Hepatic stellate cell (primary cell): ENCODE data around the gene TFG.

ENCODE experiments used
- DNase-seq: peaks from one replicate; pipeline ENCODE4 v3.0.0; 2011; ENCODE audit warnings: low spot score

The TFG gene

DNA sequence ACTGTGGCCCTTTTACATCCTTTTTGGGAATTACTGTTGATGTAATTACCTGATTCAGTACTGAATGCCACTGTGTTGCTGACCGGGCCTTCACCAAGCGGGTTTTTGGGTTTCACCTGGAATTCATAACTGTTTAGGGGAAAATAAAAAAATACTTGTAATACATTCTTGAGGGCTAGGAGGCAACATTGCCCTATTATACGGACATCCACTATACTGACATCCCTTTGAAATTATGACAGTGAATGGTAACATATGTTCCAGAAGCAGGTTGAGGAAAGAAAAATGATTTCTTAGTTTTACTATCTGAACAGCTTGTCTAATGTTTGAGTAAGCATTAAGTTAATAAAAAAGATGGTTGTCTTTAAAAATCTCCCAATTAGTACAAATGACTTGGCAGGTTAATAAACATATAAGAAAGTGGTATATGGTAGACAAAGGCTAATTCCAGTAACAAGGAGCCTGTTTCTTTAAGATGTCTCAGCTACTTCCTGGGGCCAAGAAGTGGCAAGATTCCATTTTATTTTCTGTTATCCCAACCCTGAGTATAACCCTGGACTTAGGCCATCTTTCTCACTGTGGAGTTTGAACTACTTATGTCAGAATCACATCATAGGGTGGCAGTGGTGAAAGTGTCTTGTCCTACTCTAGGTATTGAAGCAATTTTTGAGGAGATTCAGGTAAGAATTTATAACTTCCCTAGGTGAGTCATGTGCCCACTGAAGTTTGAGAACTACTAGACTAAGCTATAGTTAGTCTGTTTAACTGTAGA is 45.5 kb downstream of the TFG start:
- no peak for DNase-seq

DNA sequence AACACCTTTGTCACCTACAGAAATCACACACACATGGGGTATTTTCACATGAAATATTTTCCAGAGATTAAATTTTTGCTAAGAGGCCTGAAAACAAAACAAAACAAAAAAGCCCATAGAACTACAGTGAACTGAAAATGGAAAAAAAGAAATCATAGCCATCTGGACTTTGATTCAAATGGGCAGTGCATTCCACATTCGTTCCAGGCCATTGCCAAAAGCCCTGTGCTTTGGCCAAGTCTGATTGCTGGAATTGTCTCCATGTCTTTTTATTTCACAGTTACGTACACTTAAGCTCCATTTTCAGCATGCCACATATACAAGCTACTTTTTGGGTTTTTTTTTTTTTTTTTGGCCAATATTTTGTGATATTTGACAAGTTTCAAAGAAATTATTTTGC is 47.1 kb downstream of the TFG start:
- DNase-seq: no peak

DNA sequence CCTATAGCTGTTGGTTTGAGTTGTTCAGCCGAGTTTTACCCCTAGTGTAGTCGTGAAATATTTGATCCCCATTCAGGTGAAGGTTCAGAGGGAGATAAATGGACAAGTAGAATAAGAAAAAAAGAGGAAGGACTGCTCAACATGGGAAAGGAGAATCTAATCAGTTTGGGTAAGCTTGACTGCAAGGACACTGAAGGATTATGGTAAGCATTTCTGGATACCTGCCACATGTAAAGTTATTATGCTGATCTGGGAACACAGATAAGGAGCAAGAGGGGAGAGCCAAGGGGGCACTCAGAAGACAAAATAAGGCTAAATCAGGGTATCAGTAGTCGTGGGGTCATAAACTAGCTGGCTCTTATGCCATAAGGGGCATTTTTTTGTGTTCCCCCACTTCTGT is 49.9 kb downstream of the TFG start:
- no peak for DNase-seq

DNA sequence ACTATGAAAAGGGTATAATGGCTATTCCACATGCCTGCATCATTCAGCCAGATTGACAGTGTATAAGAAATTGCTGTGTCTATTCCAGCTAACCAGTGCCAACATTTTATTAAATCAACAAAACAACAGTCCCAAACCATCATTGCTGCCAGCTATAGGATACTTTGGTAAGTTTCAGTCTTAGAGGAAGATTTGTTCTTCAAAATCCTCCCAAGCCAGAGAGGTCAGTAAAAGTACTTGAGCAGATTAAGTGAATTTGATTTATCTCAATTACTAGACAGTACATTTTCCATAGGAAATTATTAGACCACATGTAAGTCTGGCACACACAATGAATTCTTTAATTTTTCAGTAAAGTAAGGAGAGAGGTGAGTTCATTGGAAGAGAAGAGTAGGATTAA is 50.7 kb downstream of the TFG start:
- no peak for DNase-seq

DNA sequence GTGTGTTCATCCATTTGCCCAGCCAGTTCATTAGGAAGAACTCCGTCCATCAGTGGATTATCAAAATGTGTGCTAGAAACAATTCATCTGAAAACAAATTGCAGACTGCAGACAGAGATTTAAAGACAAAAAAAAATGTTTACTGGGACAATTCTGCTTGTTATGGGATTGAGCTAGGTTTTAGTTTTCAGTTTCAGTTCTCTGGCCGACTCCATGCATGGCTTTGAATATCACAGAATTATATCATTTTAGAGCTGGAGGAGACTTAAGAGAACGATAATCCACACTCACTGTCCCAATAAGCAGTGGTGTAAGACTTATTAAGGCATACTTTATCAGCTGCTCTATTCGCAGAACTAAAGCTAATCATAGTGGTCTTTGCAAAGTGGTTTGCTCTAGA is 51.1 kb downstream of the TFG start:
- no peak for DNase-seq

DNA sequence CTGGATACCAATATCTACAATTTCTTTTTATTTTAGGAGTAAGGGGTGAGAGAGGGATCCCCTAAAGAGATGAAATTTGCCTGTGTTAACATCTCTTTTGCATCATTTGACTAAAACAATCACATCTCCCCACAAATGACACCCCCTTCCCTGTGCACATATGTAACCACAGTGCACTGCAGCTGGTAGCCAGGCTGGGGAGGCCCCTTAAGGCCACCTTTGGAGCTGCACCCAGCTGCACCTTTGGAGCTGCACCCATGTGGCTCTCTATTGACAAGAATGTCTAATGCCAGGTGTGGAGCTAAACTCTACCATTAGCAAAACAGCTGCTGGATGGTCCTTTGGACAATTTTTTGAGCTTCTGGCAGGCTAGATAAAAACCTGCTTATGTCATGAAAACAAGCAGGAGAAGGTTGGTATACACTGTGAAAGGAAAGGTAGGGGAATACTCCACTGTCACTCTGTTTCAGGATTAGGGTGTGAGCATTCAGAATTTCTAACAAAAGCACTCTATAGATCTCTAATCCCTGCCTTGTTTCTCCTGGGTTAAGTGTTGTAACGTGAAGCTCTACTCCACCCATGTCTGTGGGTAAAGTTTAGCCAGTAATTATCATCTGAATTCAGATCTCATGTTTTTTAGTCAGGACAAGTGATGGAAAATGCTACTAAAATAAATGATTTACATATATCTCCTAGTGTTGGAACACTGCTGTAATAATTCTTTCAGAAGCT is 52.1 kb downstream of the TFG start:
- no peak for DNase-seq

DNA sequence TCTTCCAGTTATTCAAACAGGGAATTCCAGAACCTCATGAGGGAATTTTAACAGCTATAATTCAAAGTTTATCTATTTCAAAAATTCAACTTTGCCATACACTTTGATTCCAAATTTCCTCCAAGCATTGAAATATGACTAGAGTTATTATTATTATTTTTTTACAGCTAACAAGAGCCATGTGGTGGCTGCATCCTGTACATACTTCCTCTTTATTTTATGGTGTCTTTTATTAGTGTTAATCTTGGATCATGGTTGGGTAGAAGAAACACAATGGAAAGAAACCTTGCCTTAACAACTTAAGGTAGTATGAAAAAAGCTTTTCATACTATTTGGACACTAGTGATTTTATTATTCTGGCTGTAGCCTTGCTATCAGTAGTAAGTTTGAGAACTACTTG is 52.7 kb downstream of the TFG start:
- DNase-seq: no peak

DNA sequence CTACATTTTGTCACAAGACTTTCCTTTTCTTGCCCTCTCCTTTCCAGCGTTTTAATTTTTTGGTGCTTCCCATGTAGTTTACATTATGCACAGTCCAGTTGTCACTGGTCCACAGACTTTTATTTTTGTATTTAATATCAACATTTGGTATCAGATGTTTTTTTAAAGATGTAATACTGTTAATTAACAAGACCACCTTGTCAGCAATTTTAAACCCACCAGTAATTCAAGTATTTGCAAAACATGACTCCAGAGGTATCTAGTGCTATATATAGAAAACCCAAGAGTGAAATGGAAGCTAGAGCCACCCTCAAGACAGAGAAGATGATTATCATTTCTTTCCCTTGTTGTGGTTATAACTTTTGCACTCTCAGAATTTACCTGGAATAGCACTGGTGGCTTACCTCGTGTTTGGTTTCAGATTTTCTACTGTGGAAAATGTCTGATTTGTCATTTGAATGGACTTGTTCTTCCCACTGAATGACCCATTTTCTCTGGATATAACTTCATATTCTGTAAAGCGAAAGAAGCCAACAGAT is 56.2 kb downstream of the TFG start:
- DNase-seq: no peak

DNA sequence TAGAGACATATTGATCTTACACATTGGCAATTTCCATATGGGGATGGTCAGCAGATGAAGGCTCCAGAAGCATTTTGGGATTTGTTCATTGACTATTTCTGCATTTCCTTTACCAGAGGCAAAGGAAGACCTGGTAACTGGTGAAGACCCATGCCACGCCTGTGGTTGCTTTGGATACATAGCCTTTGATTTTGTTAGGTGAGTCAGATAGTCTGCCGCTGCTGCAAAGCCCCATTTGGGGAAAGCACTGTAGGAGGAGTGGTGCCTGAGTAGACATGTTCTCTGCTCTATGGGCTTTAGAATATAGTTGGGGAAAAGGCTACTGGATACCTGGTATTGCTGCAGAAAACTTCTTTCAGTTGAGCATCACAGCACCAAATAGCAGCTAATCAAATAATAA is 56.8 kb downstream of the TFG start:
- no peak for DNase-seq

DNA sequence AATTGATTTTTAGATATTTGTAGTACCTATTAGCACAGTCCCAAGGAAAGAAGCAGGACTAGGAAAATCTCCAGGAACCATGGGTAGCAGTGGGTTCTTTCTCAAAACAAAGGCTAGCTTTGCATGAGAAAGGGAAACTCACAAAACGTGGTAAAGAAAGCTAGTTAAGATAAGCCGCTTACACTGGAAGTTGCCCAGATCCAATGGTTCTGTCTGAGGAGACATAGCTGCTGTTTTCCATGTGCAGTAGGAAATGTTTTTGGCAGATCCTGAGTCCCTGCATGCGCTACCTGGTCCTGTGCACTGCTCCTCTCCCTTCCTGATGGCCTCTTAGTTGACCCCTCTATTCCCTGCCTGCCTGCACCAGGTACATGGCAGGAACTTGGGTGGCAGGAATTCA is 60.4 kb downstream of the TFG start:
- no peak for DNase-seq

DNA sequence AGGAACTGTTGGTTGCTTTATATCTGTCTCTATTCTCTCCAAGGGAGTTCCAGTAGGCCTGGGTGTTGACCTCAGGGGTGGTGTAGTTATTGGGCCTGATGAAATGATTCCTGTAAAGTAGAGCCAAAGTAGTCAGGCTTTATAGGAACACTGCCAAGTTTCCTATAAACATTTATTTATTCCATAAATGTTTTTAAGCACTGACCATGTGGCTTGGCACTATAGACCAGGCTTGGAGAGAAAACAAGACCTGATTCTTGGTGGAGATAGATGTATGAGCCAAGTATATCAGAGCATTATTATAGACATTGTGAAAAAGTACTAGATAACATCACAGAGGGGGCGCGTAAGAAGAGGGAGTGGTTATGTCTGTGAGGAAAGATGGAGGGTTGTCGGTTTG is 65.9 kb downstream of the TFG start:
- DNase-seq: no peak

DNA sequence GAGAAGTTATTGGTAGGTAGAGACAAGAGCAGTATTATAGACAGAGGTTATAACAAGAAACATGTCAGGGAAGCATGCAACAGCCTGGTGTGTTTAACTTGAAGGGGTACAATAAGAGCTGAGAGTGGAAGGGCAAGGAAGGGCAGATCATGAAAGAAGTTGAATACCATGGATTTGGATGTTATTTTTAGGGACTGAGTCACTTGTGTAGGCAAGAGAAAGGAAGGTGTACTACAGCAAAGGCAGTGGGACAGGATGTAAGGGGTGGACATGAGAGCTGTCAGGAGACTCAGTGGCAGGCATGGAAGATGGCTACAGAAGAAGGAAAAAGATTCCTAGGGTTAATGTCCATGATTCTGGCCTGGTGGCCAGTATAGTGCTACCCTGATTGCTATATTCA is 66.4 kb downstream of the TFG start:
- DNase-seq: no peak

DNA sequence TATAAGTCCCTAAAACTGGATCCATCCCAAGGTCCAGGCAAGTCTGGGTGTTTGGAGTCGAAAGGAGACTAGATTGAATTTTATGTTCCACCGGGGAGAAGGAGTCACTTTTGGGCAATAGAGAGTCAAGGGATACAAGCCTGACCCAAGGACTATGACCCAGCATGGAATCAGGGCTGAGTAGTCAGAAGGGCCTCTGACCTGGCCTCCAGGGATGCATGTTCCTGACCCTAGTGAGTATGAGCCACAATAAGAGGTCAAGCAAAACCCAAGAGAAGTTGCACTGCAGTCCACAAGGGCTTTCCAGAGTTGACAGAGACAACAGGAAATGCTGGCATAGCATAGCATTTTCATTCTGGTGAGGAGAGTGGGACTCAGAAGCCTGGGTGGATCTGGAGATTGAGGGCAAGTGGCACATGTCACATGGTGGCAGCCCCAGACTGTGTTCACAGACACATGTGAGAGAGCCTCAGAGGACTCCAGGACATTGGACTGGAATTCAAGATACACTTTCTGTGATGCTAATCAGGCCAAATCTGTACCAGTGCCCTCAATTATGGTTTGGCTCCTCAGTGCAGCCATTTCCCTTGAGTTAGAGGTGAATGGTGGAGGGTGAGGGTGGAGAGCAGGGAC is 66.9 kb downstream of the TFG start:
- DNase-seq: no peak

DNA sequence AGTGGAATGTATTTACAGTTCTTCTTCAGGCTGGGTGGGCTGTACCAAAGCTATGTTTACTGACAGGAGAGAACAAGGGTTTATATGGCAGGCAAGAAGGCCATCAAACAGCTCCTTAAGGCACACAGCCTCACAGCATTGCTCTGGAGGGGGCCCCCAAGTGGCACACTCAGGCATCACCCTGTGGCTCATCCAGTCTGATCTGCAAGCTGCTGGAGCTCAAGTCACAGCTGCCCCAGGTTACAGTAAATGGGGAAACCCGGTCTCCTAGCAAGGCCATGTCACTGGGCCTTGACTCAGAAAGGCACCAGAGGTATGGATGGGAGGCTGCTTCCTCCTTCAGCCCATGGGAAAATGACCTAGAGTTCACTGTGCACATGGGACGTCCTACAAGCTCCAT is 67.5 kb downstream of the TFG start:
- DNase-seq: no peak

DNA sequence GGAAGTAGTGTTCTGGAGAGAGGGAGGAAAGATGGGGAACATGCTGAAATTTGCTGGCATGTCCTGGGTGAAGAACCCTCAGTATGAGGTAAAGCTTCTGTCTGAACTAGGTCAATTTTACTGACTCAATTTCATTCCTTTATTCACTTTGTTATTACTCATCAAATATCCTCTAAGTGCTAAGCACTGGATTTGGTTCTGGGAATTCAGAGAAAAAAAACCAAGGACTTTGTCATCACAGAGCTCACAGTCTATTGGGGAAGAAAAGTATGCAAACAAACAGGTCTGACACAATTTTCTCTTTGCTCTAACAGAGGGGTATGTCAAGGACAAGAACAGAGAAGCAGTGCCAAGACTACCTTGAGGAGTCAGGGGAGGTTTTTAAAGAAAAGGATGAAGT is 68.0 kb downstream of the TFG start:
- DNase-seq: no peak

DNA sequence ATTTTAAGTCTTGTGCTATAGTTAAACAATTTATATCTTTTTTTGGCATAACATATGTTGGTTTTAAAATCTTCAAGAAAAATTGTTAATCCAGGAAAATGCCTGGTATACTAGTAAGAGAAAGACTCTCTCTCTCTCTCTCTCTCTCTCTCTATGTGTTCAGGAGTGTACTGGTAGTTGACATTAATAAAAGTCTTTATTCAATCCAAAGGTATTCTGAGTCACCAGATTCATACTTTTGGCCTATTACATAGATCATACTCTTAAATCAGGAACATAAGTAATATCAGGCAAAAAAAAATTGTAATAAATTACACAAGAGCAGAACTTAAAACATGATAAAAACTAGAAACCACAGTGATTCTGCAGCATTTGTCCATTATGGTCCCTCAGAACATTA is 70.2 kb downstream of the TFG start:
- DNase-seq: no peak

DNA sequence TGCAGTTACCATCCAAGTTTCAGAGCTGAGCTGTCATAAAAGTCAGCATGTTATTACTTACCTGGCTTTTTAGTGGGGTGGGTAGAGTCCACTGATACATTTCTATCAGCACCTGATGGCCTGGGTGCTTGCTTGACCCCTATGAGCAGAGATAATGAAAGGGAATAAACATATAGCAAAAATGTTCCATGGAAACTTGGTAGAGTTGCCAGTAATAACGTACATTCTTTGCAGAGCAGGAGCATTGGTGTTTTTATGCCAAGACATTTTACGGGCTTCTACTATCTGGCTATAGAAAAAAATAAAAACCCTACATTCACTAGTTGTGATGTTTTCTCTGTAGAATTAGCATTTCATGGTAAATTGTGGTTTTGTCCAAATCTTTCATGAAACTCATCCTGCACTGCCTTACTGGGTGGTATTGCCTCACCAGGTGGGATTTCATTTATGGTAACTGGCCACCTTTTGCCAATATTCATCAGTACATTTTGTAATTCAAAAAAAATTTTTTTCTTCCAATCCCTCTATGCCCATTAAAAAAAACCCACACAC is 70.9 kb downstream of the TFG start:
- DNase-seq: no peak

DNA sequence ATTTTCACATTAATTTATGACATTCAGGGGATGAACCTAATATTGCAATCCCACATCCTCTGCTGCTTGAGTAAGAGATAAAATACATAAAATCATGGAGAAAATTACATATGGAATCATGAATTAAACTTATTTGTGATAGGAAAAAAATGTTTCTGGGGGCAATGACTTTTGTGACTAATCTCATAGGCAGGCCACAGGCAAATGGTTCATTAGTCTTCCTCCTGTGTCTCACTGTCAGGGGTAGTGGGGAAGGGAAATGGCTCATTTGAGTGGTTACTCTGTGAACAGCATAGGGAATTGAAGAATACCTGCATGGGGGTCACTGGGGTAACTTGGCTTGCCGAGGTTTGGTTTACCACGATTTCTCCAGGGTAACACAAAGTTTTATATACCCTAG is 72.0 kb downstream of the TFG start:
- peak; percentile 14 for DNase-seq

DNA sequence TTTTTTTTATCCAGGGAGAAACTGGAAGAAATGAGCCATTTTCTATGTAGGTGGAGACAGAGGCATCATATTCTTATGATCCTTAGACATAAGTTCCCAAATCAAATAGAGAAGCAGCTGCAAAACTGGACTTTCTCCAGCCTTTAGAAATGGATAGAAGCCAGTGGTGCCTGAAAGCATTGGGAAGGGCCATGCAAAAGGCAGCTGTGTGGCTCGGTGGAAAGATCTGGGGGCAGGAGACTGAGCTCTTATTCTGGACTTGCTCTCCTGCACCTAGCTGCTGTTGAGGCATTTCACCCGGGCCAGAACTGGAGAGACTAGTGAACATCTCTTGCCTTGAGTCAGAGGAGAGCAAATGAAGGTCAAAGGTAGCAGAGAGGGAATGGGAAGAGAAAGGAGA is 73.1 kb downstream of the TFG start:
- DNase-seq: no peak

DNA sequence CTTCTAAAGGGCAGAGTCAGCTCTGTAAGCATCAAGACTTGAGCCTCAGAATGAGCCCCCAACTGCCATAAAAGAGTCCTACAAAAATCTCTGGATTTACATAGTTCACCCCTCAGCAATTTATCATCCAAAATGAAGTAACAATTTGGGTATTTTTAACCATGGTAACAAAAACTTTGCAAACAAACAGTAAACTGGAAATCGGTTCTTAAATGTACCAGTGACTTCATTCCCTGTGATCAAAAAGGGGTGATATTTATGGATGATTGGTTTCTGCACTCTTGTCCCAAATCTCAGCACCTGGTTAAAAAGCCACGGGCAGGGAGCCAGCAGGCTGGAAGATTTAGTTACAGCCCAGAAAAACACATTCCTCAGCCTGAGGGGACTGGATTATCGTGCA is 73.6 kb downstream of the TFG start:
- no peak for DNase-seq

DNA sequence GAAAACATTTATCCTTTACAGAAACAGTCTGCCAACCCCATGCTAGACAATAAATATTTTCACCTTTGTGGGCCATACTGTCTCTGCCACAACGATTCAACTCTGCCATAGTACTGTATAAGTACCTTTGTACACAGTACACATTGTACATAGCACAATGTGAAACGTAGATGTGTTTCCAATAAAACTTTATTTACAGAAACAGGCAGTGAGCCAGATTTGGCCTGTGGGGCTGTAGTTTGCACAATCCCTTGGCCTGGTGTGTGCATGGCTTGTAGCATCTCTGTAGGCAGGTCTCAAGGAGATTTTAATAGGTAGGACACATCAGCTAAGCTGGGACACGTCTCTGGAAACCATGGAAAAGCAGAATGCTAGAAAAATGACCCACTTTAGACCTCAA is 74.3 kb downstream of the TFG start:
- no peak for DNase-seq

DNA sequence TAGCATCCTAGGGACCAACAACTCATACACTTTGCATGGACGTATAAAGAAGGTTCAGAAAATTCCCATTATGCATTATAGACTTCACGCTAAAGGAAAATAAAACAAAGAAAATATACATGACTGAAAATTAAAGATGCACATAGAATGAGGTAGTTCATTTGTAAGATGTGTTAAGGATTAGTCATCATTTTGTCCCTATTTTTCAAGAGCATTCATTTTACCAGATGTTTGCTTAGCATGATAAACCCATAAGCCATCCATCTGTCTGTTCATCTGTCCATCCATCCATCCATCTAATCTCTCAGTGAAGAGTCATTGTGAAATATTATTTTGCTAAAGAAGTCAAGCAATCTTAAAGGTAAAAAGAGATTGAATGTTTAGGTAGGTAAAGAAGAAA is 80.3 kb downstream of the TFG start:
- DNase-seq: no peak

DNA sequence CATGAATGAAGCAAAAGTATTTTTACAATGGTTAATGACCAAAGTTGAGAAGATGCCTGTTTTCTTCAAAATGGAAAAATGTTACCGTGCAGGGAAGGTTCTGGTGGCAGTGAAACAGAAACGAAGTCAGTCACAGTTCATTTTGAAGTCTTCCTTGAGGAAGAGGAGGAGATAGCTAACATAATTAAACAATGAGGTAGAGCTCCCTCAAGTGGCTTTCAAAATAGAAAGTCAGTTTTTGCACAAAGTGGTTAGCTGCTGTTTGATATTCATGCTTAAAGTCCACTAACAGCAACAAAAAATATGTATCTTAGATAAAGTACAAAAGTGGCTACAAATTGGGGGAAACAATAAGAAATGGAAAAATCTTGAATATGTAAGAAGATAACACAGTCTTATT is 87.3 kb downstream of the TFG start:
- DNase-seq: no peak
